ENCODE measurements around the gene PIGR.

GRCh38 chr1:206979379-206980043 lies 33.2 kb upstream of the PIGR start:
- TF ChIP-seq CTCF (IDR thresholded peaks at IDR 0.05 in 2 of 3, conservative IDR thresholded peaks at IDR 0.05 in 1 of 3; ENCODE audit: insufficient read depth in 2 of 3, low read depth in 1 of 3, low read length in 3 of 3) (peak; percentile 81 to 90 (median 89)), RFX5 (IDR thresholded peaks at IDR 0.05; ENCODE audit: low read depth, low read length) (no peak), GABPB1 (CRISPR knock-in tag; IDR thresholded peaks at IDR 0.05) (no peak), ZNF695 (CRISPR knock-in tag; IDR thresholded peaks at IDR 0.05) (no peak), ZNF274 (IDR thresholded peaks at IDR 0.05; ENCODE audit: borderline replicate concordance, low read depth, low read length) (no peak), FOXP1 (CRISPR knock-in tag; IDR thresholded peaks at IDR 0.05) (no peak), ZMIZ1 (IDR thresholded peaks at IDR 0.05; ENCODE audit: low read depth in 2 of 2, low read length in 2 of 2) (no peak), EZH2 (IDR thresholded peaks at IDR 0.05; ENCODE audit: borderline replicate concordance, low read depth, low read length) (no peak), ZEB2 (IDR thresholded peaks at IDR 0.05) (no peak), HDAC2 (IDR thresholded peaks at IDR 0.05) (no peak), SRF (CRISPR knock-in tag; IDR thresholded peaks at IDR 0.05) (no peak)
- TF ChIP-seq, protein P1, sequence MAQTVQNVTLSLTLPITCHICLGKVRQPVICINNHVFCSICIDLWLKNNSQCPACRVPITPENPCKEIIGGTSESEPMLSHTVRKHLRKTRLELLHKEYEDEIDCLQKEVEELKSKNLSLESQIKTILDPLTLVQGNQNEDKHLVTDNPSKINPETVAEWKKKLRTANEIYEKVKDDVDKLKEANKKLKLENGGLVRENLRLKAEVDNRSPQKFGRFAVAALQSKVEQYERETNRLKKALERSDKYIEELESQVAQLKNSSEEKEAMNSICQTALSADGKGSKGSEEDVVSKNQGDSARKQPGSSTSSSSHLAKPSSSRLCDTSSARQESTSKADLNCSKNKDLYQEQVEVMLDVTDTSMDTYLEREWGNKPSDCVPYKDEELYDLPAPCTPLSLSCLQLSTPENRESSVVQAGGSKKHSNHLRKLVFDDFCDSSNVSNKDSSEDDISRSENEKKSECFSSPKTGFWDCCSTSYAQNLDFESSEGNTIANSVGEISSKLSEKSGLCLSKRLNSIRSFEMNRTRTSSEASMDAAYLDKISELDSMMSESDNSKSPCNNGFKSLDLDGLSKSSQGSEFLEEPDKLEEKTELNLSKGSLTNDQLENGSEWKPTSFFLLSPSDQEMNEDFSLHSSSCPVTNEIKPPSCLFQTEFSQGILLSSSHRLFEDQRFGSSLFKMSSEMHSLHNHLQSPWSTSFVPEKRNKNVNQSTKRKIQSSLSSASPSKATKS (CRISPR knock-in tag; IDR thresholded peaks at IDR 0.05), result no peak
